ENCODE results near the gene SFT2D3.

Gene SFT2D3

DNA sequence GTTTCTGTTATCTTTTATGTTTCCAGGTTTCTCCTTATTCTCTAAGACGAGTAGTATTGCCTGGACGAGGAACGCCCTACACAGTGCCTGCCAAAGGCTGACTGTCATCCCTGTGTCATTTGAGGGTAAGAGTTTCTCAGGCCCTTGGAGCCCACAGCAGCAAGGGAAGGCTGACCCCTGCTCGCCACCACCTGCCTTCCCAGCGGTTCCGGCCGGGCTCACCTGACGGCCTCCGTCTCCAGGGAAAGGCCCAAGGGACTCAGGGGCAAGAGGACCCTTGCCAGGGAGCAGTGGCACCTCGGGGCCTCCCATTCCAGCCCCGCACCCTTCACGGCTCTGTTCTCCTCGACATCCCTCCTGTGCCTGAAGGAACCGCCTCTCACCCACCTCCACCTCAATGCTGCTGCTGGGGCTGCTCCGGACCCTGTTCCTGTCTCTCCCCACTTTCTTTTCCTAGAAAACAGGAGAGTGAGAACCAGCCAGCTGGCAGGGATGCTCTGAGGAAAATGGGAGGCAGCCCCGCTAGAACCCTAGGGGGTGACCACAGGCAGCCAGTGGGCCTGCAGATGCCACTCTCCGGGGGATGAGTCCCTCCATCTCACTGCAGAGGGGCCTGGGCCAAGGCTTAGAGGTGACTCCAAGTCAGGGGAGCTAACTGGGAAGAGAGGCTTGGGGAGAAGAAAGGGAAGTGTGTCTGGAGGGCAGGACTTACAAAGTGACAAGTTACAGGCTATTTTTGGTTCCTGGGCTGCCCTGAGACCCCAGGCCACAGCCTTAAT, 27.8 kb upstream of the SFT2D3 start:
- TF ChIP-seq, protein P1, sequence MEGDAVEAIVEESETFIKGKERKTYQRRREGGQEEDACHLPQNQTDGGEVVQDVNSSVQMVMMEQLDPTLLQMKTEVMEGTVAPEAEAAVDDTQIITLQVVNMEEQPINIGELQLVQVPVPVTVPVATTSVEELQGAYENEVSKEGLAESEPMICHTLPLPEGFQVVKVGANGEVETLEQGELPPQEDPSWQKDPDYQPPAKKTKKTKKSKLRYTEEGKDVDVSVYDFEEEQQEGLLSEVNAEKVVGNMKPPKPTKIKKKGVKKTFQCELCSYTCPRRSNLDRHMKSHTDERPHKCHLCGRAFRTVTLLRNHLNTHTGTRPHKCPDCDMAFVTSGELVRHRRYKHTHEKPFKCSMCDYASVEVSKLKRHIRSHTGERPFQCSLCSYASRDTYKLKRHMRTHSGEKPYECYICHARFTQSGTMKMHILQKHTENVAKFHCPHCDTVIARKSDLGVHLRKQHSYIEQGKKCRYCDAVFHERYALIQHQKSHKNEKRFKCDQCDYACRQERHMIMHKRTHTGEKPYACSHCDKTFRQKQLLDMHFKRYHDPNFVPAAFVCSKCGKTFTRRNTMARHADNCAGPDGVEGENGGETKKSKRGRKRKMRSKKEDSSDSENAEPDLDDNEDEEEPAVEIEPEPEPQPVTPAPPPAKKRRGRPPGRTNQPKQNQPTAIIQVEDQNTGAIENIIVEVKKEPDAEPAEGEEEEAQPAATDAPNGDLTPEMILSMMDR (IDR thresholded peaks at IDR 0.05; ENCODE audit: extremely low read depth, missing control alignments), result no peak
- no peak for DNase-seq (ENCODE audit: low spot score)

DNA sequence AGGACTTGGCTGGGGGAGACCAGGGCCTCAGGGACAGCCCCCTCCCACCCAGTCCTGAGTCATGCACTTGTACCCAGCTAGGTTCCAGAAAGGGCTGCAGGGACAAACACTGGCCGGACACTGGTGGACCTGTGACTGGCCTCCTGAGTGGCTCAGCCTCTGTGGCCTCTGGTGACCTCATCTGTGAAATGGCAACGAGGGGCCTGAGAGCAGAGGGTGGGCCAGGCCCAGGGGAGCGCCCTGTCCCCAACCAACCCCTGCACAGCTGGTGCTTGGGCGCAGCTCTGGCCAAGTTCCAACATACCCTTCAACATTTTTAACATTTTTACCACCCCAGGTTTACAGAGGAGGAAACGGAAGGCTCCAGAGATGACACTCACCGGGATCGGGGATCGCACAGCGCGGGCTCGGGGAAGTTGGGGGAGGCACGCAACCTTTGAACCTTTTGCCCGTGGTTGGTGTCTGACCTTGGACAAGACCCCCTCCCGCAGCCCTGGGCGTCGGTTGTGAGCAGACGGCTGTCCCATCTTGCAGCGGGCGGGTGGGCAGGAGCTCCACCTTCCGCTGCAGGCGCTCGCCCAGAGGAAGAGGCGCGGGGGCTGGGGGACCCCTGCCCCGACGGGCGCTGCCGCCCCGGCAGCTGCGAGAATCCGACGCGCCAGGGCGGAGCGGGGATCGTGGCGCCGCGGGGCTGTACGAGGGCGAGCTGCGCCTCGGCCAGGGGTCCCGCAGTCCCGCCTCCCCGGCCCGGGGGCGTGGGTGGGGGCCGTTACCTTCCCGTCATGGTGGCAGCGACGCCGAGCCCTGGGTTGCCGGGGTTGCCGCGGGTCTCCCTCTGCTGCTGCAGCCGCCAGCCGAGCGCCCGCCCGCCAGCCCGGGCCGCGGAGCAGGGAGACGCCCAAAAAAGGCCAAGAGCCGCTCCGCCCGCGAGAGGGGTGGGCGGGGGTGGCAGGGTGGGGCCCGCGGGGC, 26.8 kb upstream of the SFT2D3 start:
- DNase-seq (ENCODE audit: low spot score), result peak; percentile 79
- TF ChIP-seq, protein P1 (IDR thresholded peaks at IDR 0.05; ENCODE audit: extremely low read depth, missing control alignments), result no peak

DNA sequence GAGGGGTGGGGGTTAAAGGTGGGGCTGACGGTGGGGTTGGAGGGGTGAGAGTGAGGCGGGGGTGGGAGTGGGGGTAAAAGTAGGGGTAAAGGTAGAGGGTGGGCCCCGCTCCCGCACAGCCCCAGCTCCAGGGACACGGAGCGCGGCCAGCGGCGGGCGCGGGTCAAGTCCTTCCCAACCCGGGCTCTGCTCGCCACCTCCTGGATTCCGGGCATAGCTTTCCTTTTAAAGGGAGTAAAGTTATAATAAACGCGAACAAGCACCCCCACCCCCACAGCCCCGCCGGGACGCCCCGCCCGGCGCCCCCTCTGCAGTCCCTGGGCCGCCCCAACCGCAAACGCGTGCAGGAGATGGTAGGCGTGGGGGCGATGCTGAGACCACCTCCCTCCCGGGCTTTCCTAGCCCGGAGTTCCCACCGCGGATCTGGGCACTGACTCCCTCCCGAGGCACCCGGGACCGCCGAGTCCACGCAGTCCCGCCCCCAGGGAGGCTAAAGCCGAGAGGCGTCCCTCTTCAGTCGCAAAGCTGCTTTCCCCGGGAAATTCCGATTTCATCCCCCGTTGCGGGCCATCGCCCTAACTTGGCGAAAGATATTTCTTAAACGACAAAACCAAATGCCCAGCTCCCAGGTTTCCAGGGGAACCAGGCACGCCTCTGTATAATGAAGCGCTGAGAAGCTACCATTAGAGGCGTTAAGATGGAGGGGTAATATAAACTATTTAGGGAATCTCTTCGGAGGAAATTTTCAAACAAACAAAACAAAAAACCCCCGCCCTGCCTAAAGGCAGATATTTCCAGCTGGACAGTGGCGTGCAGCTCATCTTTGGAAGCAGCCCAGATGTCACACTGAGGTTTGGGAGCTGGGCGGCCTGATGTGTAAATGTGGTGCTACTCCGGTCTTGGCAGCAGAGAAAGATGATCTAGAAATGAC, 25.7 kb upstream of the SFT2D3 start, which contains the start of gene LIMS2:
LIMS2 (minus strand) TSS at position 200 of the 931 bp plus-strand sequence. CDS start 506 bp downstream, outside the sequence.
- no peak for DNase-seq (ENCODE audit: low spot score)
- TF ChIP-seq, protein P1 (IDR thresholded peaks at IDR 0.05; ENCODE audit: extremely low read depth, missing control alignments), result no peak

DNA sequence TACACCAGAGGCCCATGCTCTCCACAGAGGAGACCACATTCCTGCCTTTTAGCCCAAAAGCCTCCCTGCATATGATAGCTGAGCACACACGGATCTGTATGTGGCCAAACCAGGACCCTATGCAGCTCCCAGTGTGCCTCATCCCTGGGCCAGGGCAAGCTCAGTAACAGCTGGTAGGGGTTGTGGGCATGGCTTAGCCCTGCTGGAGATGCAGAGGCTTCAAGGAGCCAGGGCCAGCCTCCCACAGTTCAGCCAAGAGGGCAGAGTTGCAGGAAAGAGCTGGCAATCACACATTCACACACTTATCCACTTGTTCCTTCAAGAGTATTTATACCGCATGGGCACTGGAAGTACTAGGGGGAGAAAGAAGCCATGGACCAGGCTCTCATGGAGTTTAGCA, 24.4 kb upstream of the SFT2D3 start:
- TF ChIP-seq, protein P1 (IDR thresholded peaks at IDR 0.05; ENCODE audit: extremely low read depth, missing control alignments), result no peak
- no peak for DNase-seq (ENCODE audit: low spot score)

DNA sequence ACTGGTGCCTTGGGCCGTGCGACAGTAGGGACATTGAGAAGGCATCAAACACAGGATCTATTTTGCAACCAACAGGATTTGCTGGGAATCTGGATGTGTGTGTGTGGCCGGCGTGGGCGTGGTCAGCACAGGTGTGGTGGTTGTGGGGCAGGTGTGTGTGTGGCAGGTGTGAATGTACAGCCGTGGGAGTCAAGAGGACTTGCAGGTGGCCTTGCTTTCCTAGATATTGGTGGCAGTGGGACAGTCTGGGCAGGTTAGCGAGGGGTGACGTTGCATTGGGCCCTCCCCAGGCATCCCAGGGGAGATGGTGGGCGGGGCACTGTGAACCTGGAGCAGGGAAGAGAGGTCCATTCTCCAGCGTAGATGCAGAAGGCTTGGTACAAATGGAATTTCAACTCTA, 22.8 kb upstream of the SFT2D3 start:
- TF ChIP-seq, protein P1 (IDR thresholded peaks at IDR 0.05; ENCODE audit: extremely low read depth, missing control alignments), result no peak
- no peak for DNase-seq (ENCODE audit: low spot score)

DNA sequence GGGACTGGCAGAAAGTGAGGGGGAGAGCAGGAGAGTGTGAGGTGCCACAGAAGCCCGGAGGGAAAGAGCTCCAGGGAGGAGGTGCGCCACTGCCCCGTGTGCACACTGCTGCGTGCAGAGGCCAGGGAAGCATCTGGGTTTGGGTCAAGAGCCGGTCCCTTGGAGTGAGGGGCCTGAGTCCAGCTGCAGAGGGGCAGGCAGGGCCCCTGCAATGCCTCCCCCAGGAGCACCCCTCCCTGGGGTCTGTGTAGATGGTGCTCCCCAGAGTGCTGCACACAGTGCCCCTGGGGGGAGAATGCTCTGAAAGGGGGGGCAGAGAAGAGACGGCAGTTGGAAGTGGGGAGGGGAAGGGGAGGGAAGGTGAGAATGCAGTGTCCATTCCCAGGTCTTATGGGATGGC, 22.3 kb upstream of the SFT2D3 start:
- DNase-seq (ENCODE audit: low spot score), result no peak
- TF ChIP-seq, protein P1 (IDR thresholded peaks at IDR 0.05; ENCODE audit: extremely low read depth, missing control alignments), result no peak
